Left forelimb (tissue), 1 donor: ENCODE measurements around the gene CRYGN.

Experiments
- DNase-seq: peaks from one replicate; pipeline ENCODE4 v3.0.0-alpha.2; 2018; ENCODE audit warnings: low spot score

Gene CRYGN

GRCh38 chr7:151406886-151407583 is 32.9 kb downstream of the CRYGN start:
- no peak for DNase-seq

GRCh38 chr7:151406051-151406875 is 33.7 kb downstream of the CRYGN start:
- DNase-seq, result no peak

- no peak for DNase-seq
Measured at GRCh38 chr7:151405588-151405987, 34.4 kb downstream of the CRYGN start.

- no peak for DNase-seq
Measured at GRCh38 chr7:151405056-151405455, 34.9 kb downstream of the CRYGN start.

- no peak for DNase-seq
Measured at GRCh38 chr7:151404216-151405011, 35.5 kb downstream of the CRYGN start.

GRCh38 chr7:151403764-151404163 is 36.2 kb downstream of the CRYGN start:
- no peak for DNase-seq

- no peak for DNase-seq
Measured at GRCh38 chr7:151402029-151402835, 37.7 kb downstream of the CRYGN start.

GRCh38 chr7:151400626-151401315 is 39.2 kb downstream of the CRYGN start:
- DNase-seq, result no peak

GRCh38 chr7:151399906-151400305 is 40.0 kb downstream of the CRYGN start:
- no peak for DNase-seq

GRCh38 chr7:151399305-151399601 is 40.7 kb downstream of the CRYGN start:
- no peak for DNase-seq

- no peak for DNase-seq
Measured at GRCh38 chr7:151398446-151399304, 41.3 kb downstream of the CRYGN start.

GRCh38 chr7:151397026-151397425 is 42.9 kb downstream of the CRYGN start:
- no peak for DNase-seq

- DNase-seq, result no peak
Measured at GRCh38 chr7:151396328-151396970, 43.5 kb downstream of the CRYGN start.

GRCh38 chr7:151395036-151395367 is 44.9 kb downstream of the CRYGN start:
- no peak for DNase-seq

- no peak for DNase-seq
Measured at GRCh38 chr7:151394076-151395035, 45.6 kb downstream of the CRYGN start.

- DNase-seq, result no peak
Measured at GRCh38 chr7:151393031-151393977, 46.6 kb downstream of the CRYGN start.

GRCh38 chr7:151392426-151392825 is 47.5 kb downstream of the CRYGN start:
- no peak for DNase-seq

- DNase-seq, result no peak
Measured at GRCh38 chr7:151392002-151392401, 47.9 kb downstream of the CRYGN start.
